Neural progenitor cell (in vitro differentiated cells): ENCODE results near the gene TMEM52B. TPM values are rescaled to one million over a fixed set of nuclear protein-coding genes. Genes with fewer than 3 reads are reported as not detected.
A peak's percentile ranks its signal among the peaks of the same experiment; 100 is the strongest.

ENCODE experiments used
- DNase-seq: peaks from one replicate; pipeline ENCODE4 v3.0.0-alpha.2; 2016; ENCODE audit warnings: low spot score
- H2AFZ ChIP-seq: fragments of 200-600 bp; sonication (generic); replicated peaks from 2 replicates; pipeline ENCODE4 v1.6.1; 2016; ENCODE audit warnings: antibody characterized with exemption
- H3F3A ChIP-seq: fragments of 200-600 bp; sonication (generic); 2 replicates; pipeline ENCODE4 v1.6.1; 2016; ENCODE audit warnings: antibody characterized with exemption, low read depth
- H3K27ac ChIP-seq: fragments of 200-600 bp; sonication (generic); 2 replicates; pipeline ENCODE4 v1.5.1; 2016; ENCODE audit warnings: mild to moderate bottlenecking
- H3K27me3 ChIP-seq: fragments of 200-600 bp; sonication (generic); 2 replicates; pipeline ENCODE4 v1.6.1; 2016; ENCODE audit warnings: mild to moderate bottlenecking, moderate library complexity
- H3K36me3 ChIP-seq: fragments of 200-600 bp; sonication (generic); 2 replicates; pipeline ENCODE4 v1.5.1; 2016
- H3K4me1 ChIP-seq: fragments of 200-600 bp; sonication (generic); 2 replicates; pipeline ENCODE4 v1.6.1; 2016; ENCODE audit warnings: mixed run types
- H3K4me2 ChIP-seq: fragments of 200-600 bp; sonication (generic); 2 replicates; pipeline ENCODE4 v1.6.1; 2016
- H3K4me3 ChIP-seq: fragments of 200-600 bp; sonication (generic); 2 replicates; pipeline ENCODE4 v1.5.1; 2016
- H3K79me2 ChIP-seq: fragments of 200-600 bp; sonication (generic); 2 replicates; pipeline ENCODE4 v1.6.1; 2016; ENCODE audit warnings: low read depth
- H3K9ac ChIP-seq: fragments of 200-600 bp; sonication (generic); 2 replicates; pipeline ENCODE4 v1.6.1; 2016
- H3K9me3 ChIP-seq: fragments of 200-600 bp; sonication (generic); 2 replicates; pipeline ENCODE4 v1.5.1; 2016; ENCODE audit warnings: low read depth
- H4K20me1 ChIP-seq: fragments of 200-600 bp; sonication (generic); 2 replicates; pipeline ENCODE4 v1.6.1; 2016; ENCODE audit warnings: low read depth
- H3K27ac Mint-ChIP-seq: 3 replicates; pipeline ENCODE4 v1.8.0; 2021; ENCODE audit warnings: mixed read lengths
- H3K27me3 Mint-ChIP-seq: 2 replicates; pipeline ENCODE4 v1.8.0; 2022; ENCODE audit warnings: low read depth, mild to moderate bottlenecking, inconsistent platforms, moderate library complexity, mixed read lengths; ENCODE audit not compliant: insufficient read depth
- H3K36me3 Mint-ChIP-seq: 3 replicates; pipeline ENCODE4 v1.8.0; 2021; ENCODE audit warnings: mixed read lengths
- H3K4me1 Mint-ChIP-seq: 3 replicates; pipeline ENCODE4 v1.8.0; 2021; ENCODE audit warnings: mixed read lengths
- H3K4me3 Mint-ChIP-seq: 3 replicates; pipeline ENCODE4 v1.8.0; 2021; ENCODE audit warnings: mild to moderate bottlenecking, moderate library complexity, mixed read lengths
- H3K9me3 Mint-ChIP-seq: 3 replicates; pipeline ENCODE4 v1.8.0; 2020; ENCODE audit warnings: mixed read lengths
- CTCF ChIP-seq: fragments of 200-600 bp; sonication (generic); IDR thresholded peaks from 2 replicates; pipeline ENCODE4 v1.5.1; 2017; ENCODE audit warnings: antibody characterized with exemption, mild to moderate bottlenecking
- EZH2 ChIP-seq: fragments of 200-600 bp; sonication (generic); IDR thresholded peaks from 2 replicates; pipeline ENCODE4 v1.6.1; 2017; ENCODE audit warnings: antibody characterized with exemption, mild to moderate bottlenecking, moderate library complexity
- EZH2phosphoT487 ChIP-seq: fragments of 200-600 bp; sonication (generic); IDR thresholded peaks from 2 replicates; pipeline ENCODE4 v1.6.1; 2017; ENCODE audit warnings: antibody characterized with exemption
- total RNA-seq: library from RNA; depleted of rRNA; stranded (reverse); fragments of >200 nt; gene quantifications from 2 replicates; pipeline ENCODE4 v1.2.3, GENCODE V29; 2015; ENCODE audit warnings: low replicate concordance

Gene TMEM52B
- total RNA-seq, 1 donor from 2014 or later: not detected

GRCh38 chr12:10226086-10226485 is 47.3 kb downstream of the TMEM52B start:
- Mint-ChIP-seq H3K4me1 (peaks cover 9% of the 10 kb centered on the region), H3K4me3 (no peak overlapping the region), H3K9me3 (no peaks in the 10 kb centered on the region), H3K36me3 (peaks cover 34% of the 10 kb centered on the region), H3K27ac (no peak overlapping the region), H3K27me3 (peaks cover 2% of the 10 kb centered on the region)
- Histone ChIP-seq H4K20me1 (no peaks in the 10 kb centered on the region), H3F3A (no peaks in the 10 kb centered on the region), H3K9ac (no peak overlapping the region), H3K27me3 (no peaks in the 10 kb centered on the region), H3K4me1 (peaks cover 5% of the 10 kb centered on the region), H3K4me2 (no peak overlapping the region), H2AFZ (no peak overlapping the region), H3K4me3 (no peak overlapping the region), H3K9me3 (no peaks in the 10 kb centered on the region), H3K27ac (no peak overlapping the region), H3K36me3 (no peaks in the 10 kb centered on the region), H3K79me2 (no peaks in the 10 kb centered on the region)
- peak; percentile 41 for DNase-seq
- TF ChIP-seq EZH2: no peak
- no peak for TF ChIP-seq EZH2phosphoT487
- no peak for TF ChIP-seq CTCF

GRCh38 chr12:10226731-10227130 is 47.9 kb downstream of the TMEM52B start:
- H3K9me3 Mint-ChIP-seq: peaks cover 2% of the 10 kb centered on the region
- H3K9ac ChIP-seq: no peak overlapping the region
- peaks cover 9% of the 10 kb centered on the region for H3K4me1 Mint-ChIP-seq

GRCh38 chr12:10227648-10228047 is 48.8 kb downstream of the TMEM52B start:
- H3K27me3 Mint-ChIP-seq: peaks cover 2% of the 10 kb centered on the region
- Histone ChIP-seq H3K27me3 (no peaks in the 10 kb centered on the region), H4K20me1 (no peaks in the 10 kb centered on the region), H3F3A (no peaks in the 10 kb centered on the region), H3K27ac (no peak overlapping the region), H3K4me3 (no peak overlapping the region), H3K4me1 (peaks cover 5% of the 10 kb centered on the region), H3K4me2 (no peak overlapping the region), H3K9ac (no peak overlapping the region), H3K36me3 (no peaks in the 10 kb centered on the region), H3K9me3 (no peaks in the 10 kb centered on the region), H2AFZ (no peak overlapping the region), H3K79me2 (no peaks in the 10 kb centered on the region)
- no peak for TF ChIP-seq EZH2phosphoT487
- TF ChIP-seq EZH2: no peak
- TF ChIP-seq CTCF: no peak
- peaks cover 9% of the 10 kb centered on the region for H3K4me1 Mint-ChIP-seq
- no peak overlapping the region for H3K4me3 Mint-ChIP-seq
- H3K36me3 Mint-ChIP-seq: peaks cover 20% of the 10 kb centered on the region
- H3K9me3 Mint-ChIP-seq: peaks cover 3% of the 10 kb centered on the region
- H3K27ac Mint-ChIP-seq: no peak overlapping the region
- no peak for DNase-seq

More at GRCh38 chr12:10226731-10227130, 47.9 kb downstream of the TMEM52B start:
- H3K27me3 Mint-ChIP-seq: peaks cover 2% of the 10 kb centered on the region
- no peak overlapping the region for H3K4me2 ChIP-seq
- H3K27ac Mint-ChIP-seq: no peak overlapping the region
- H3K36me3 ChIP-seq: no peaks in the 10 kb centered on the region
- H3K36me3 Mint-ChIP-seq: peaks cover 29% of the 10 kb centered on the region
- H3K9me3 ChIP-seq: no peaks in the 10 kb centered on the region
- H3F3A ChIP-seq: no peaks in the 10 kb centered on the region
- H3K79me2 ChIP-seq: no peaks in the 10 kb centered on the region
- no peaks in the 10 kb centered on the region for H4K20me1 ChIP-seq
- H3K4me3 ChIP-seq: no peak overlapping the region
- no peaks in the 10 kb centered on the region for H3K27me3 ChIP-seq
- peaks cover 5% of the 10 kb centered on the region for H3K4me1 ChIP-seq
- no peak overlapping the region for H2AFZ ChIP-seq
- H3K27ac ChIP-seq: no peak overlapping the region
- no peak overlapping the region for H3K4me3 Mint-ChIP-seq
- DNase-seq: no peak
- no peak for TF ChIP-seq EZH2
- TF ChIP-seq EZH2phosphoT487: no peak
- TF ChIP-seq CTCF: no peak
